Ectodermal cell (in vitro differentiated cells): Measurements from ENCODE around the gene CTDSPL.
A peak's percentile ranks its signal among the peaks of the same experiment; 100 is the strongest.

ENCODE experiments used
- H3K27ac ChIP-seq: 2 replicates; pipeline ENCODE4 v1.7.0; 2013; ENCODE audit warnings: mild to moderate bottlenecking, low read depth, low read length; ENCODE audit not compliant: insufficient read depth, poor library complexity, severe bottlenecking
- H3K27me3 ChIP-seq: 2 replicates; pipeline ENCODE4 v1.7.0; 2013; ENCODE audit warnings: mild to moderate bottlenecking, low read length; ENCODE audit not compliant: insufficient read depth, control insufficient read depth, poor library complexity, severe bottlenecking
- H3K36me3 ChIP-seq: one replicate; pipeline ENCODE4 v1.7.0; 2013; ENCODE audit warnings: low read length; ENCODE audit not compliant: control insufficient read depth, insufficient read depth
- H3K4me1 ChIP-seq: one replicate; pipeline ENCODE4 v1.7.0; 2013; ENCODE audit warnings: low read length; ENCODE audit not compliant: control insufficient read depth, insufficient read depth
- H3K4me3 ChIP-seq: 2 replicates; pipeline ENCODE4 v1.7.0; 2013; ENCODE audit warnings: low read depth, low read length, control low read depth; ENCODE audit not compliant: insufficient read depth
- H3K9me3 ChIP-seq: 2 replicates; pipeline ENCODE4 v1.7.0; 2013; ENCODE audit warnings: mild to moderate bottlenecking, low read length, moderate library complexity; ENCODE audit not compliant: control insufficient read depth
- WGBS, 2 experiments: methylation state at CpG; one replicate each; pipeline ENCODE4 v1.1.7; 2013; ENCODE audit warnings: missing lambda C conversion rate in 2 of 2; 5-methylcytosine and 5-hydroxymethylcytosine counted together

The CTDSPL gene

GRCh38 chr3:37852771-37853170 lies 8.9 kb upstream of the CTDSPL start:
- no peaks in the 10 kb centered on the region for H3K9me3 ChIP-seq
- H3K4me3 ChIP-seq = no peak overlapping the region
- WGBS, 2 experiments = 83 to 86% methylated on average over 1 of the region's 1 CpG
- no peaks in the 10 kb centered on the region for H3K4me1 ChIP-seq
- H3K36me3 ChIP-seq = no peaks in the 10 kb centered on the region
- no peaks in the 10 kb centered on the region for H3K27me3 ChIP-seq
- no peak overlapping the region for H3K27ac ChIP-seq

- 88% methylated on average over 11 of the region's 11 CpGs for WGBS, 2 experiments
- peaks cover under 1% of the 10 kb centered on the region for H3K27me3 ChIP-seq
- H3K27ac ChIP-seq = no peak overlapping the region
- no peak overlapping the region for H3K4me3 ChIP-seq
- no peaks in the 10 kb centered on the region for H3K4me1 ChIP-seq
- no peaks in the 10 kb centered on the region for H3K9me3 ChIP-seq
- H3K36me3 ChIP-seq = no peaks in the 10 kb centered on the region
Measured at GRCh38 chr3:37853691-37854413, 7.8 kb upstream of the CTDSPL start.

GRCh38 chr3:37855363-37855970 lies 6.2 kb upstream of the CTDSPL start:
- 28 to 34% methylated on average over 5 of the region's 5 CpGs for WGBS, 2 experiments
- Histone ChIP-seq H3K4me3 (no peak overlapping the region), H3K36me3 (no peaks in the 10 kb centered on the region), H3K9me3 (no peaks in the 10 kb centered on the region), H3K4me1 (no peaks in the 10 kb centered on the region), H3K27ac (no peak overlapping the region), H3K27me3 (peaks cover 15% of the 10 kb centered on the region)

GRCh38 chr3:37856381-37856780 lies 5.3 kb upstream of the CTDSPL start:
- no peaks in the 10 kb centered on the region for H3K4me1 ChIP-seq
- no peak overlapping the region for H3K4me3 ChIP-seq
- whole genome bisulfite sequencing, 2 experiments = 89 to 93% methylated on average over 2 of the region's 2 CpGs
- H3K27ac ChIP-seq = no peak overlapping the region
- H3K36me3 ChIP-seq = no peaks in the 10 kb centered on the region
- peaks cover 24% of the 10 kb centered on the region for H3K27me3 ChIP-seq
- H3K9me3 ChIP-seq = no peaks in the 10 kb centered on the region

GRCh38 chr3:37858742-37859141 lies 2.9 kb upstream of the CTDSPL start:
- Histone ChIP-seq H3K27ac (no peak overlapping the region), H3K9me3 (no peaks in the 10 kb centered on the region), H3K4me1 (peaks cover 6% of the 10 kb centered on the region), H3K36me3 (no peaks in the 10 kb centered on the region), H3K4me3 (no peak overlapping the region), H3K27me3 (peaks cover 24% of the 10 kb centered on the region)

GRCh38 chr3:37859354-37859753 lies 2.3 kb upstream of the CTDSPL start:
- Histone ChIP-seq H3K9me3 (no peaks in the 10 kb centered on the region), H3K4me3 (no peak overlapping the region), H3K4me1 (peaks cover 6% of the 10 kb centered on the region), H3K27ac (no peak overlapping the region), H3K36me3 (no peaks in the 10 kb centered on the region), H3K27me3 (peaks cover 24% of the 10 kb centered on the region)
- WGBS, 2 experiments = 89 to 92% methylated on average over 2 of the region's 2 CpGs

GRCh38 chr3:37859908-37860199 lies 1.8 kb upstream of the CTDSPL start:
- Histone ChIP-seq H3K36me3 (no peaks in the 10 kb centered on the region), H3K4me1 (peaks cover 6% of the 10 kb centered on the region), H3K4me3 (no peak overlapping the region), H3K27ac (no peak overlapping the region), H3K27me3 (peaks cover 24% of the 10 kb centered on the region), H3K9me3 (no peaks in the 10 kb centered on the region)
- 90 to 91% methylated on average over 6 of the region's 6 CpGs for WGBS, 2 experiments

- Histone ChIP-seq H3K9me3 (no peaks in the 10 kb centered on the region), H3K27ac (no peak overlapping the region), H3K4me1 (peaks cover 6% of the 10 kb centered on the region), H3K27me3 (peaks cover 24% of the 10 kb centered on the region), H3K36me3 (no peaks in the 10 kb centered on the region), H3K4me3 (peak overlapping the region; percentile 70)
- 11% methylated on average over 38 of the region's 38 CpGs for WGBS, 2 experiments
Measured at GRCh38 chr3:37862219-37862902, 681 bp downstream of the CTDSPL start.

- Histone ChIP-seq H3K4me3 (peak overlapping the region; percentile 70), H3K27me3 (peaks cover 24% of the 10 kb centered on the region), H3K9me3 (no peaks in the 10 kb centered on the region), H3K27ac (no peak overlapping the region), H3K36me3 (no peaks in the 10 kb centered on the region), H3K4me1 (peaks cover 6% of the 10 kb centered on the region)
- 63% methylated on average over 13 of the region's 13 CpGs for WGBS, 2 experiments
Measured at GRCh38 chr3:37862903-37863815, 1.5 kb downstream of the CTDSPL start.
